Progenitor cell of endocrine pancreas (in vitro differentiated cells): ENCODE data around the gene FZD4. TPM values are rescaled to one million over a fixed set of nuclear protein-coding genes. Genes with fewer than 3 reads are reported as not detected.
"Not testable (repeated sequence)": the region's sequence is repeated elsewhere in the genome, so short reads cannot be mapped to it uniquely, and the experiment has no call there.

Source experiments
- DNase-seq: peaks from one replicate; pipeline ENCODE4 v3.0.0; 2021; ENCODE audit warnings: low spot score; ENCODE audit not compliant: unreplicated experiment
- H3K27ac Mint-ChIP-seq: 2 replicates; pipeline ENCODE4 v1.8.0; 2021; ENCODE audit warnings: mild to moderate bottlenecking, moderate library complexity, mixed read lengths
- H3K27me3 Mint-ChIP-seq: 2 replicates; pipeline ENCODE4 v1.8.0; 2021; ENCODE audit warnings: mixed read lengths
- H3K36me3 Mint-ChIP-seq: 2 replicates; pipeline ENCODE4 v1.8.0; 2022; ENCODE audit warnings: mixed read lengths; ENCODE audit not compliant: insufficient read depth
- H3K4me1 Mint-ChIP-seq: 2 replicates; pipeline ENCODE4 v1.8.0; 2021; ENCODE audit warnings: low read depth, mixed read lengths
- H3K4me3 Mint-ChIP-seq: 2 replicates; pipeline ENCODE4 v1.8.0; 2021; ENCODE audit warnings: low read depth, mild to moderate bottlenecking, moderate library complexity, mixed read lengths
- H3K9me3 Mint-ChIP-seq: 2 replicates; pipeline ENCODE4 v1.8.0; 2021; ENCODE audit warnings: low read depth, mixed read lengths
- CTCF ChIP-seq: fragments of 200-600 bp; sonication (generic); IDR thresholded peaks from one replicate; pipeline ENCODE4 v1.5.0; 2021; ENCODE audit warnings: antibody characterized with exemption, mild to moderate bottlenecking; ENCODE audit not compliant: unreplicated experiment
- long read RNA-seq: library from polyadenylated mRNA; unstranded; transcript quantifications from one replicate; pipeline ENCODE4 v2.0.0, GENCODE V29; 2020
- total RNA-seq: library from RNA; stranded (reverse); gene quantifications from 2 replicates; pipeline ENCODE4 v1.2.1, GENCODE V29; 2021

The FZD4 gene
- 9.3 and 11.7 TPM in 2 replicates for total RNA-seq
- long read RNA-seq, partial matches to known transcripts: 0 of 12 reads
- long read RNA-seq, other reads (novel, unspliced or antisense): 12 of 12 reads

DNA sequence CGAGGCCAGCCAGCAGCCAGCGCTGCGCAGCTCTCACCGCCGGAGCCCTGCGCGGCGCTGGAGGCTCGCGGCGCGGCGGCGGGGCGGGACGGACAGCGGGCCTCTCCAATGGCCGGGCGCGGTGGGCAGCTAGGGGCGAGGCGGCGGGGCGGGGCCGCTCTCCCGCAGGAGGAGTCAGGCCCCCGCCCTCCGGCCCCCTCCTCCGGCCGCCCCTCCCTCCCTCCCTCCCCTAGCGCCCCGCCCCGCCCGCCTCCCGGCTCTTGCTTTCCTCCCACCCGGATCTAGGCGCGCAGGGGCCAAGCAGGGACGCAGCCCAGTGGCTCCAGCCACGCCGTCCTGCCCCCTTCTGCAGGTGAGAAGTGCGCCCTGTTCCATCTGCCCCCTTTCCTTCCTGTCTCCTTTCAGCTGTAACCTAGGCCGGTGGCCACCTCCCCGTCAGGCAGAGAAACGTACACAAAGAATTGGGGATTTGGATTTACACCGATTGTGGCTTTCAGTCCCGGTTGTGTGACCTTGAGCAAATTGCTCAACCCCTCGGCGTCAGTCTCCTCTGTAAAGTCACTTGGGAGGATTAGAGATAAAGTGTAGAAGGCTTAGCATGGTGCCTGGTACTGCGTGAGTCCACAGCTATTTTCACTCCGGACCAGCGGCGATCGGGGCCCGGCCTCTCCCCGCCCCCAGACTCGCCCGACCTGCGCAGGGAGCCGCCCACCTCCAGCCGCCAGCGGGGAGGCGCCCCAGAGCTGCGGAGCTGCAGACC lies at the start of gene FZD4:
FZD4 (minus strand) TSS at position 35 of the 760 bp plus-strand sequence. CDS start 310 bp downstream, outside the sequence.
- Mint-ChIP-seq H3K4me3 (peak within 1 kb of the TSS; percentile 88), H3K4me1 (peaks cover 49% of the 10 kb centered on the region), H3K27ac (peak within 1 kb of the TSS; percentile 97), H3K36me3 (peaks cover 4% of the 10 kb centered on the region), H3K27me3 (no peaks in the 10 kb centered on the region), H3K9me3 (no peaks in the 10 kb centered on the region)
- peak; percentile 29 for TF ChIP-seq CTCF
- DNase-seq: peak; percentile 81

- not testable (repeated sequence) for H3K27ac Mint-ChIP-seq, H3K4me3 Mint-ChIP-seq
Observed at GRCh38 chr11:87004281-87004680, 49.1 kb upstream of the FZD4 start.

GRCh38 chr11:87002918-87003317 lies 47.7 kb upstream of the FZD4 start:
- H3K27ac Mint-ChIP-seq: no peak overlapping the region
- peaks cover 25% of the 10 kb centered on the region for H3K4me1 Mint-ChIP-seq
- no peaks in the 10 kb centered on the region for H3K9me3 Mint-ChIP-seq
- H3K4me3 Mint-ChIP-seq: no peak overlapping the region
- H3K36me3 Mint-ChIP-seq: no peaks in the 10 kb centered on the region
- TF ChIP-seq CTCF: no peak
- H3K27me3 Mint-ChIP-seq: peaks cover 13% of the 10 kb centered on the region
- no peak for DNase-seq

More at GRCh38 chr11:87004281-87004680, 49.1 kb upstream of the FZD4 start:
- H3K27me3 Mint-ChIP-seq: peaks cover 13% of the 10 kb centered on the region
- DNase-seq, H3K36me3 Mint-ChIP-seq, H3K9me3 Mint-ChIP-seq: not testable (repeated sequence)
- H3K4me1 Mint-ChIP-seq: peaks cover 20% of the 10 kb centered on the region

- H3K4me3 Mint-ChIP-seq: peak overlapping the region; percentile 26
- H3K9me3 Mint-ChIP-seq: no peaks in the 10 kb centered on the region
- peaks cover 29% of the 10 kb centered on the region for H3K4me1 Mint-ChIP-seq
- H3K27ac Mint-ChIP-seq: peak overlapping the region; percentile 94
- peaks cover 7% of the 10 kb centered on the region for H3K27me3 Mint-ChIP-seq
- DNase-seq: no peak
- TF ChIP-seq CTCF: no peak
- no peaks in the 10 kb centered on the region for H3K36me3 Mint-ChIP-seq
Observed at GRCh38 chr11:86999859-87000753, 44.9 kb upstream of the FZD4 start.

- Mint-ChIP-seq H3K27me3 (peaks cover 7% of the 10 kb centered on the region), H3K4me3 (no peak overlapping the region), H3K9me3 (no peaks in the 10 kb centered on the region), H3K36me3 (no peaks in the 10 kb centered on the region), H3K4me1 (peaks cover 26% of the 10 kb centered on the region), H3K27ac (peak overlapping the region; percentile 94)
- no peak for DNase-seq
- no peak for TF ChIP-seq CTCF
Observed at GRCh38 chr11:86999388-86999787, 44.2 kb upstream of the FZD4 start.
